Right hindlimb (tissue), 1 donor: Measurements from ENCODE around the gene SEC22B.
"Not testable (repeated sequence)": the region's sequence is repeated elsewhere in the genome, so short reads cannot be mapped to it uniquely, and the experiment has no call there.

Experiments used
- DNase-seq: peaks from one replicate; pipeline ENCODE4 v3.0.0-alpha.2; 2018

SEC22B gene

GRCh38 chr1:120176092-120176855 lies at the start of gene SEC22B:
TSS of gene SEC22B (minus strand) at chr1:120176520. CDS start at chr1:120176381, 139 bp downstream.
- DNase-seq: peak; percentile 93

- peak; percentile 37 for DNase-seq
These were observed 41.6 kb upstream of the SEC22B start for GRCh38 chr1:120217933-120218332.

- peak; percentile 50 for DNase-seq
These were observed 41.0 kb upstream of the SEC22B start for GRCh38 chr1:120217175-120217929.

- DNase-seq: not testable (repeated sequence)
These were observed 37.3 kb upstream of the SEC22B start for GRCh38 chr1:120213606-120214005.

- not testable (repeated sequence) for DNase-seq
These were observed 34.4 kb upstream of the SEC22B start for GRCh38 chr1:120210754-120211153.

- DNase-seq: peak; percentile 15
These were observed 20.8 kb upstream of the SEC22B start for GRCh38 chr1:120196863-120197775.

- not testable (repeated sequence) for DNase-seq
These were observed 12.3 kb upstream of the SEC22B start for GRCh38 chr1:120188626-120189025.

- DNase-seq: not testable (repeated sequence)
These were observed 5.9 kb upstream of the SEC22B start for GRCh38 chr1:120182176-120182707.

- DNase-seq: peak; percentile 57
These were observed 3.7 kb upstream of the SEC22B start for GRCh38 chr1:120179811-120180690.

- peak; percentile 14 for DNase-seq
These were observed 2.8 kb upstream of the SEC22B start for GRCh38 chr1:120178799-120179756.

- DNase-seq: not testable (repeated sequence)
These were observed 1.7 kb upstream of the SEC22B start for GRCh38 chr1:120178058-120178457.

- not testable (repeated sequence) for DNase-seq
These were observed 632 bp downstream of the SEC22B start for GRCh38 chr1:120175688-120176087.

GRCh38 chr1:120164761-120165160 lies 11.6 kb downstream of the SEC22B start:
- DNase-seq: not testable (repeated sequence)

GRCh38 chr1:120162015-120162414 lies 14.3 kb downstream of the SEC22B start:
- DNase-seq: not testable (repeated sequence)

- not testable (repeated sequence) for DNase-seq
These were observed 17.8 kb downstream of the SEC22B start for GRCh38 chr1:120158495-120158894.

GRCh38 chr1:120158086-120158485 lies 18.2 kb downstream of the SEC22B start:
- DNase-seq: not testable (repeated sequence)

GRCh38 chr1:120150138-120150822 lies 26.0 kb downstream of the SEC22B start:
- DNase-seq: not testable (repeated sequence)

- DNase-seq: not testable (repeated sequence)
These were observed 26.8 kb downstream of the SEC22B start for GRCh38 chr1:120149420-120150059.

- not testable (repeated sequence) for DNase-seq
These were observed 30.5 kb downstream of the SEC22B start for GRCh38 chr1:120145806-120146205.
